ENCODE measurements around the gene MGAT4A. TPM values are rescaled to one million over a fixed set of nuclear protein-coding genes. Genes with fewer than 3 reads are reported as not detected.
A peak's percentile ranks its signal among the peaks of the same experiment; 100 is the strongest.

Gene MGAT4A
- total RNA-seq, 3 donors from 2014 or later = 73.8 to 158 (median 138) TPM

DNA sequence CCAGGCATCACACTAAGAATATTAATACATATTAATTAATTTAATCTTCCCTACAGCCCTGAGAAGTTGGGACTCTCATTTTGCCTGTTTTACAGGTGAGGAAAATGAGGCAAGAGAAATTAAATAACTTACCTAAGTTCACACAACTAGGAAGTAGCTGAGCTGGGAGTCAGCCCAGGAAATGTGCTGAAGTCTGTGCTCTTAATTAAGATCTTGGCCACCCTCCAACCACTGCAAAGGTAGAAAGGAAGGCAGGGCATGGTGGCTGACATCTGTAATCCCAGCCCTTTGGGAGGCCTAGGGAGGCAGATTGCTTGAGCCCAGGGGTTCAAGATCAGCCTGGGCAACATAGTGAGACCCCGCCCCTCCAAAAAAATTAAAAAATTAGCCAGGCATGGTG is 12.9 kb upstream of the MGAT4A start:
- Histone ChIP-seq H3K36me3 (ENCODE audit: low read depth) (no peaks in the 10 kb centered on the region), H3K9me3 (no peaks in the 10 kb centered on the region), H3K4me1 (ENCODE audit: low read depth) (no peaks in the 10 kb centered on the region), H3K4me3 (no peak overlapping the region)
- peak in 1 of 3 donors; percentile 62 for DNase-seq
- peak; percentile 82 for ATAC-seq
- intact Hi-C loops (cut with DNase I, micrococcal nuclease) = no loop called here
- TF ChIP-seq, protein P1, sequence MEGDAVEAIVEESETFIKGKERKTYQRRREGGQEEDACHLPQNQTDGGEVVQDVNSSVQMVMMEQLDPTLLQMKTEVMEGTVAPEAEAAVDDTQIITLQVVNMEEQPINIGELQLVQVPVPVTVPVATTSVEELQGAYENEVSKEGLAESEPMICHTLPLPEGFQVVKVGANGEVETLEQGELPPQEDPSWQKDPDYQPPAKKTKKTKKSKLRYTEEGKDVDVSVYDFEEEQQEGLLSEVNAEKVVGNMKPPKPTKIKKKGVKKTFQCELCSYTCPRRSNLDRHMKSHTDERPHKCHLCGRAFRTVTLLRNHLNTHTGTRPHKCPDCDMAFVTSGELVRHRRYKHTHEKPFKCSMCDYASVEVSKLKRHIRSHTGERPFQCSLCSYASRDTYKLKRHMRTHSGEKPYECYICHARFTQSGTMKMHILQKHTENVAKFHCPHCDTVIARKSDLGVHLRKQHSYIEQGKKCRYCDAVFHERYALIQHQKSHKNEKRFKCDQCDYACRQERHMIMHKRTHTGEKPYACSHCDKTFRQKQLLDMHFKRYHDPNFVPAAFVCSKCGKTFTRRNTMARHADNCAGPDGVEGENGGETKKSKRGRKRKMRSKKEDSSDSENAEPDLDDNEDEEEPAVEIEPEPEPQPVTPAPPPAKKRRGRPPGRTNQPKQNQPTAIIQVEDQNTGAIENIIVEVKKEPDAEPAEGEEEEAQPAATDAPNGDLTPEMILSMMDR (IDR thresholded peaks at IDR 0.05) = no peak

GRCh38 chr2:98739020-98739419 is 8.1 kb upstream of the MGAT4A start:
- no peak overlapping the region for H3K4me3 ChIP-seq
- H3K36me3 ChIP-seq (ENCODE audit: low read depth) = no peaks in the 10 kb centered on the region
- no peaks in the 10 kb centered on the region for H3K9me3 ChIP-seq
- TF ChIP-seq, protein P1 (IDR thresholded peaks at IDR 0.05) = no peak
- no peak for ATAC-seq
- DNase-seq = no peak
- H3K4me1 ChIP-seq (ENCODE audit: low read depth) = peaks cover 11% of the 10 kb centered on the region
- intact Hi-C loops (cut with DNase I, micrococcal nuclease) = no loop called here

DNA sequence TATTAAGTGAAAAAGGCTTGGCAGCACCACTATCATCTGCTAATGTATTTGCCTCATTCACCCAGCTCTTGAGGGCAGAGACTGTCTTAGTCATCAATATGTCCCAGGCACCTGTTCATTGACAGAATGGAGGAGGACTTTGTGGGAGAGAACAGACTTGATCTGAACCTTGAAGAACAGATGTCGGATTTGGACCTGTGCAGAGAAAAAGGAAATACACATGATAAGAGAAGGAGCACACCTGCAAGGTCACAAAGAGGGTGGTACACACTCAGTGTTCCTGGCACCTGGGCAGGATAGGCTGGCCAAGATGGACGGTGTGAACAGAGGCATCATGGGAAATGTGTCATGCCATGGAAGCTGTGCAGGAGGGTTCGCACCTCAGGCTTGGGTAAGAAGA is 7.4 kb upstream of the MGAT4A start:
- no peaks in the 10 kb centered on the region for H3K9me3 ChIP-seq
- H3K36me3 ChIP-seq (ENCODE audit: low read depth) = no peaks in the 10 kb centered on the region
- TF ChIP-seq, protein P1 (IDR thresholded peaks at IDR 0.05) = no peak
- H3K4me1 ChIP-seq (ENCODE audit: low read depth) = peaks cover 14% of the 10 kb centered on the region
- H3K4me3 ChIP-seq = no peak overlapping the region
- intact Hi-C loops (cut with DNase I, micrococcal nuclease) = no loop called here
- no peak for ATAC-seq
- no peak for DNase-seq

- Histone ChIP-seq H3K9me3 (no peaks in the 10 kb centered on the region), H3K4me3 (no peak overlapping the region), H3K36me3 (ENCODE audit: low read depth) (no peaks in the 10 kb centered on the region), H3K4me1 (ENCODE audit: low read depth) (peaks cover 15% of the 10 kb centered on the region)
- TF ChIP-seq, protein P1 (IDR thresholded peaks at IDR 0.05) = no peak
- intact Hi-C loops (cut with DNase I, micrococcal nuclease) = no loop called here
- DNase-seq (no peak), ATAC-seq (no peak)
Measured at GRCh38 chr2:98737848-98738247, 6.9 kb upstream of the MGAT4A start.

DNA sequence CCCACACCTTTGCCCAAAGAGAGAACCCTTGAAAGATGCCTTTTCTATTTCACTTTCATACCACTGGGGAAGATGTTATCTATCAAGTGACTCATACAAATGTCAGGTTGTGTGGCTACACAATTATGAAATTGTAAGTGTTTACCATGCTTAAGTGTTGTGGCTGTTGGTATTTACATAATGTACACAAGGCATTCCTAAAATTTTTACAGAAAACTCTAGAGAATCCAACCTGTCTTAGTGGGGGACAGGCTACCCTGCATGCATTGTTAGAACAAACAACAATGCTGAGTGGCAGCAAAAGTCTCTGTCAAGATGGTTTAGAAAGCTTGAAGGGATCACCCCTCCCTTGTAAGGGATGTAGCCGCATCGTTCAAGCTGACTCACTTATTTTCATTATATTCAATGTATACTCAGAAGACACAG is 5.5 kb upstream of the MGAT4A start:
- no peak overlapping the region for H3K4me3 ChIP-seq
- TF ChIP-seq, protein P1 (IDR thresholded peaks at IDR 0.05) = no peak
- H3K36me3 ChIP-seq (ENCODE audit: low read depth) = no peaks in the 10 kb centered on the region
- H3K4me1 ChIP-seq (ENCODE audit: low read depth) = peaks cover 15% of the 10 kb centered on the region
- ATAC-seq = no peak
- DNase-seq = no peak
- H3K9me3 ChIP-seq = no peaks in the 10 kb centered on the region
- intact Hi-C loops (cut with DNase I, micrococcal nuclease) = no loop called here

- Histone ChIP-seq H3K4me3 (no peak overlapping the region), H3K4me1 (ENCODE audit: low read depth) (peaks cover 15% of the 10 kb centered on the region), H3K36me3 (ENCODE audit: low read depth) (no peaks in the 10 kb centered on the region), H3K9me3 (no peaks in the 10 kb centered on the region)
- TF ChIP-seq, protein P1 (IDR thresholded peaks at IDR 0.05) = no peak
- no peak for ATAC-seq
- intact Hi-C loops (cut with DNase I, micrococcal nuclease) = no loop called here
- no peak for DNase-seq
Measured at GRCh38 chr2:98734823-98735260, 3.9 kb upstream of the MGAT4A start.
